GM12865 (cell line): Measurements from ENCODE around the gene ROPN1B.

Experiments
- DNase-seq: peaks from one replicate; pipeline ENCODE4 v3.0.0; 2010; ENCODE audit warnings: low read depth
- H3K4me3 ChIP-seq: 2 replicates; pipeline ENCODE4 v1.5.1; 2011; ENCODE audit warnings: mild to moderate bottlenecking, low read depth, low read length, control low read depth
- CTCF ChIP-seq: IDR thresholded peaks from 2 replicates; pipeline ENCODE4 v1.5.1; 2011; ENCODE audit warnings: low read length, control low read depth, low read depth, inconsistent platforms; ENCODE audit not compliant: insufficient read depth; ENCODE audit errors: missing control alignments

Gene ROPN1B

GRCh38 chr3:126026277-126026751 lies 57.3 kb downstream of the ROPN1B start:
- H3K4me3 ChIP-seq: no peak overlapping the region
- TF ChIP-seq CTCF: no peak
- DNase-seq: no peak

GRCh38 chr3:126026761-126027160 lies 57.8 kb downstream of the ROPN1B start:
- TF ChIP-seq CTCF: no peak
- no peak overlapping the region for H3K4me3 ChIP-seq
- no peak for DNase-seq

- DNase-seq: no peak
- H3K4me3 ChIP-seq: no peak overlapping the region
- TF ChIP-seq CTCF: no peak
Measured at GRCh38 chr3:126028096-126028495, 59.1 kb downstream of the ROPN1B start.

- TF ChIP-seq CTCF: no peak
- DNase-seq: no peak
- no peak overlapping the region for H3K4me3 ChIP-seq
Measured at GRCh38 chr3:126029241-126029640, 60.3 kb downstream of the ROPN1B start.

- TF ChIP-seq CTCF: no peak
- no peak overlapping the region for H3K4me3 ChIP-seq
- DNase-seq: no peak
Measured at GRCh38 chr3:126030455-126030854, 61.5 kb downstream of the ROPN1B start.

GRCh38 chr3:126031981-126032471 lies 63.0 kb downstream of the ROPN1B start:
- no peak for TF ChIP-seq CTCF
- no peak overlapping the region for H3K4me3 ChIP-seq
- DNase-seq: no peak
